ELF-1 (cell line): Measurements from ENCODE around the gene COL4A1.
A peak's percentile ranks its signal among the peaks of the same experiment; 100 is the strongest.

Experiments
- DNase-seq: peaks from one replicate; pipeline ENCODE4 v3.0.0-alpha.2; 2016; ENCODE audit warnings: low read depth, low spot score

The COL4A1 gene

GRCh38 chr13:110308656-110309359 is 1.9 kb upstream of the COL4A1 start:
- peak; percentile 71 for DNase-seq

GRCh38 chr13:110307767-110308655 is 1.1 kb upstream of the COL4A1 start:
- DNase-seq = peak; percentile 75

GRCh38 chr13:110306340-110306959 is 507 bp downstream of the COL4A1 start:
- DNase-seq = peak; percentile 76

- no peak for DNase-seq
Observed at GRCh38 chr13:110305949-110306339, 1.0 kb downstream of the COL4A1 start.

GRCh38 chr13:110305544-110305943 is 1.4 kb downstream of the COL4A1 start:
- no peak for DNase-seq

DNA sequence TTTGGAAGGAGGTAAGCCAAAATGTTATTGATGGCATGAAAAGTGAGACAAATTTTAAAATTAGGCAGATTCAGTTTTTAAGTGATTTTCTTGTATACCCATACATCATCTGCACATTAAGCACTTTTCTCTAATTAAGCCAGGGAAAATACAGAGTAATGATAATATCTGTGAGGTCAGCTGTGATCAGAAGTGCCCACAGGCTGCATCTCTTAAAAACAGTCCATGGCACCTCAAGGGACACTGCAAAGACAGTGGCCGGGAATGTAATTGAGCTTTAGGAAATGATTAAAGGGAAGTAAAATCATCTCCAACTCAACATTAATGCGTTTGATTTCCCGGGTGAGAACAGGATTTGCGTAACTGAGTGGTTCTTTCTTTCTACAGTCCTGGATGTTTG is 2.0 kb downstream of the COL4A1 start:
- no peak for DNase-seq

DNA sequence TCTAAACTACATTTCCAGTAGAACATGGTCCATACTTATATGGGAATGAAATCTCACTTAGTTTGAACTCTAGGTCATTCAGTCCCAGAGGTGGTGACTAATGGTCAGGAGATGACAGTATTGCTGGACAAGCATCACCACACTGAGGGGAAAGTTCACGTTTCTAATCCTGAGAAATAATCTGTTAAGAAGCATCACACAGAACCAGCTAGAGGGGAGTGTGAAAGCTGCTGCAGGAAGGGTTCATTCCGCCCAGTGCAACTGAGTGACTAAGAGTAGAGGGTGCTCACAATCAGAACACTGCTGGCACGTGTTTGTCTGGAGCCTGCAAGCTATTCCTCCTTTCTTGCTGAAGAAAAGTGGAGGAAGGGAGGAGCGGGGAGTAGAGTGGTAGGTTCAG is 2.7 kb downstream of the COL4A1 start:
- no peak for DNase-seq

GRCh38 chr13:110303644-110304043 is 3.3 kb downstream of the COL4A1 start:
- DNase-seq = no peak

GRCh38 chr13:110302997-110303396 is 4.0 kb downstream of the COL4A1 start:
- DNase-seq = no peak

DNA sequence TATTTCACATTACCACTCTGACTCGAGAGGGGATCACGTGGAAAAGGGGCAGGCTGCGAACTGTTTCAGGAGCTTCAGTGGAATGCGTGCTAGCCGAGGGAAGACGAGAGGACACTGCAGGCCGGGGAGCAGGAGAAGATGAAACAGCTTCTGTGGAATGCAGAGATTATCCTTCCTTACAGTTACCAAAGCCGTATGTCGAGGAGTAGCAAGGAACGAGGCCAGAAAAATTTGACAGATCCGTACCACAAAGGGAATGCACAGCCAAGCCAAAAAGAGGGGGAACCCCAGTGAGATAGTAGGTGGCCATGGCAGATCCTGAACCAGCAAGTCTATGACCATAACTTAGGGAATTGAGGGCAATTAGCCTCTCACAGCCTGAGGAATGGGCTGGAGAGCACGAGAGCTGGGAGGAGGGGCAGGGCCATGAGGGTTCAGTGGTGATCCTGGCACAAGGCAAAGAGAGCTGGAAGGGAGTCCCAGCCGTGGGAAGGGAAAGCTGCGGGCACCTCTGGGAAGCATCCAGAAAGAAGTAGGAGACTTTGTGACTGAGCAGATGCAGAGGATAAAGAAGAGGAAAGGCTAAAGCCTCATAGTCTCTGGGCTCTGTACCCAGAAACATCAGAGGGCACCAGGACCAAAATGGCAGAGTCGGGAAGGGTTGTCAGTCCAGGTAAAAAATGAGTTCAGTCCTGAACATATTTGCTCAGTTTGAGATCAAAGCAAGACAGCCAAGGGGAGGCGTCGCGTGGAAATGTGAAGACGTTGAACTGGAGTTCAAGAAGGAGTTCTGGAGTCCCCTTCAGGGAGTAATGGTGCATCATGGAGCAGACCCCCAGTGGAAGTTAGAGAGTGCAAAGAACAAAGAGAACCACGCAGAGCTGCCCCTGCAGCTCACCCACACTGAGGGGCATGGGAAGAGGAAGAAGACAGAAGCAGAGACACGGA is 5.1 kb downstream of the COL4A1 start:
- DNase-seq = peak; percentile 63

GRCh38 chr13:110301083-110301482 is 5.9 kb downstream of the COL4A1 start:
- no peak for DNase-seq

DNA sequence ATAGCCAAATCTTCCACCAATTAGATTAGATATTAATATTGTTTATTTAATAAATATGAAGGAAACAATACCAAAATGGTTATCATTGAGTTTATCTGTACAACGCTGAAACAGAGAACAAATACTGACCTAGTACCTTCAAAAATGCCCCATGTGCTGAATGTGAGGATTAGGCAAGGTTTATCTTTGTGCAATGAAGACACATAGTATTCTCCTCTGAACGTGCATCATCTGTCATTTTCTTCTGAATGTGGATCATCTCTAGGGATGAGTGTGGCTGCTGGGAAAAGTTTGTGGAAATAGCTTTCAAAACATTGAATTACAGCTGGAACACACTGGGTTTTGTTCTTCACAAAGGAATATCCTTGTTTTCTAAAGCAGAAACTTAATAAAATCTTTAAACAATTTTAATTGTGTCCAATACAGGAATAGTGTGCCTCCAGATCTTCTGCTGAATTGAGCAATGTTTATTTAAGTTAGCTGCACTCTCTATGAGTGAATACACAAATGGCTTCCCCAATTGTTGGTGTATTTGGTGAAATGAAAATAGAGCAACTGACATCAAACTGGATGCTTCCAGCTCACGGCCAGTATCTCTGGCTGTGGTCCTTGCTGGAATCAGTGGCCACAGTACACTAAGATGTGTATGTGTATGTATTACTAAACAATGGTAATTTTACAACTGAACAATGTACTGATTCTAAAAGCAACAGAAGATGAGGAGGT is 6.7 kb downstream of the COL4A1 start:
- no peak for DNase-seq

DNA sequence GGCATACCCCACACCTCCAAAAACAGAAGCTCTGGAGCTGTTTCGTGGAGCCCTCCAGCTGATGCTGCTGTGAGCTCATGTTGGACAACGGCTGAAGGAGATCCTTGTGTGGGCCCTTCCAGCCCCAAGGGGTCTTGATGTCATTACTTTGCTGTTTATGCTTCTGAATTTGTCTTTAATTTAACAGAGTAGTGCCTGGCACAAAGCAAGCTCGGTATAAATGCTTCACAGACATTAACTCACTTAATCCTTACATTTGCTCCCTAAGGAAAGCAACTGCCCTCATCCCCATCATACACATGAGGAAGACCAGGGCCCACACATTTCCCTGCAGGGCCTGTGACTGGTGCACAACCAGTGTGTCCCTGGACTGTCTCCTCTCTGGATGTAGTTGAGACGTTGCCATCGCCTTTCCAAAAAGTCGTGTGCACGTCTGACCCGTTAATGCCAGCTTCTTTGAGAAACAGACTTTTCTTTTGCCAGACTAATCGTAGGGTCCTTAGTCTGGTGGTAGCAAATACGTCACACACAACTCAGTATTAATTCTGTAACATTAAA is 7.6 kb downstream of the COL4A1 start:
- DNase-seq = no peak

DNA sequence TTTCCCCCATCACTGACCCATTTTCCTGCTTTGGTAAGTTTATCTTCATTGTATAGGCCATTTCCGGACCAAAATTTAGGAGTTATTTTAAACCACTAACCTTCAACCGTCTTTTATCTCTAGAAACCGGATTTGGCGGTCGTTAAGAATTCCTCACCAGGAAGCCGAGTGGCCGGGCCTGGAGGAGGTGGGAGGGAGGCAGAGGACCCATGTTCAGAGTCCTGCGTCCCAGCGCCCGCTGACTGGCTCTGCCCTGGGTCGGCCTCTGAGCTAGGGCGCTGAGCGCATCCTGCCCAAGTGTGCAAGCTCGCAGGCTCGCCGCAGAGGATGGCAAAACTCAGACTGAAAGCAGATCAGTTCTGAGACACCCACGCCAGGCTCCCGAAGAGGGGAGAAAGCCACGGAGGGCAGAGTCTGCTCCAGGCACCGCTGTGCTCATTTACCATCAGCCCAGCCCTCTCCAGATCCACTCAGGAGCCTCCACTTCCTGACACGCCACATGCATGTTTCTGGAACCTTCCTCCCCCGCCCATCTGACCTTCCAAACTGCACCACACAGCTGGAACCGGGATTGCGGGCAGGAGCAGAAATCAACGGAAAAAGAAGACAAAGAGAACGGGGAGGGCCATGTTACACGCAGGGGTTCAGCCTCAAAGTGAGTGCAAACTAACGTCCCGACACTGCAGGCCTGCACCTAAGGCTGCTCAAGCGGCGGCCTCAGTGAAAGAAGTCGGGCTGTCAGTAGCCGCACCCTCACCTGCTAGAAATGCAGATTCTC is 8.3 kb downstream of the COL4A1 start:
- peak; percentile 63 for DNase-seq

DNA sequence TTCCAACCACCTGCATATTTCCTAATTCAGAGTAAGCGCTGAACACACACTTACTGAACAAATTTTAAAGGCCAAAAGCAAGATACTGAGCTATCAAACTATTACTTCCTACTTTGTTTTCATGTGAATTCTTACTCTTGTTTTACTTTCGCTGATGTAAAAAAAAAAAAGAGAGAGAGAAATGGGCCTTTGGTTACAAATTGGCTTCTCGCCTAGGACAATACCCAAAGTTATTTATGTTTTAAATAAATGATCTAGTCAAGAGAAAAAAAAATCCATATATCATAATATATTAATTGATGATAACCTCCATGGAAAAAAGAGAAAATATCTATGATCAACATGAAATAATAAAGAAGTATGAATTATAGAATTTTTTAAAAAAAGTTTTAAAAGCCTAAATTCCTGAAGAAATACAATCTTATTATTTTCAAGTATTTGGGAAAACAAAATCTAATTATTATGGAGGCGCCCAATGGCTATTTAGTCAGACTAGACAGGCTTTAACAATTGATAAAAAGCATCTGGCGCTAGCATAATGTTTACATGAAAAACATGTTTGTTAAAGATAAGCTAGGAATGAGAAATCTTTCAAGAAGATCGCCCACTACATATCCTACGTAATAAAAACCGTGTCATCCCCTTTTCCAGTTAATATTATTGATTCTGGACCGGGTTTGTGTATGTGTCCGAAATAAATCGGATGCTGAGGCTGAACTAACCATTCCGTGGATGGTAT is 9.0 kb downstream of the COL4A1 start:
- no peak for DNase-seq

DNA sequence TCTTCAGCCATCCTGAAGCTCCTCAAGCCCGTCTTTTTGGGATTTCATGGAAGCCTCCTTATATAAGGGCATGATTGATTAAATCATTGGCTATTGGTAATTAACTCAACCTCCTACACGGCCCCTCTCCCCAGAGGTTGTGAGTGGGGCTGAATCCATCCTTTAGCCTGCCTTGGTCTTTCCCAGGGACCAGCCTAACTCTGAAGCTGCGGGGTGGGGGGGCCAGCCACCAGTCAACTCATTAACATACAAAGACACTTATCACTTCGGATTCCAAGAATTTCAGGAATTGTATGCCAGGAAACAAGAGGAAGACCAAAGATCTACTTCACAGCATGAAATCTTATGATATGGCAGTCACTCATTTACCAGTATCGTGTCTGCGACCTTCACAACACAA is 9.9 kb downstream of the COL4A1 start:
- DNase-seq = no peak

- DNase-seq = no peak
Observed at GRCh38 chr13:110294622-110295021, 12.3 kb downstream of the COL4A1 start.

DNA sequence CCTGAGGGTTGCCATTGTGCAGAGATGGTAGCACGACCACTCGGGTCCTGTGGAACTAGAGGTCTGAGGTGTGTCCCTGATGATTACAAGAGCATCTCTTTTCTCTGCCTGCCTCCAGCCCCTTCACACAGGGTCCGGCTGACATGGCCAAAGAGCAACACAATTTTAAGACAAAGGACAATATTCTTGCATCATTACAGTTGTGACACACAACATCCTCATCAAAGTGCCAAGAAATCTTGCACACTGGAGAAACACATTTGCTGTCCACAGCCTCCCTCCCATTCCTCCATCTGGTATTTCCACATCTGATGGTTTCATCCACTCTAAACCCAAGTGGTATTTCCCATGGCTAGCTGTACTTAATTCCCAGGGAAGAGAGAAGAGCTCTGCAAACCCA is 12.8 kb downstream of the COL4A1 start:
- DNase-seq = no peak

GRCh38 chr13:110293649-110294048 is 13.3 kb downstream of the COL4A1 start:
- DNase-seq = no peak
